Measurements from ENCODE around the gene HDHD5. TPM values are rescaled to one million over a fixed set of nuclear protein-coding genes. Genes with fewer than 3 reads are reported as not detected.

The HDHD5 gene
- total RNA-seq, 4 donors from 2014 or later = 36.8 to 50.4 (median 39.7) TPM

GRCh38 chr22:17143101-17143500 is 16.0 kb downstream of the HDHD5 start:
- TF ChIP-seq POLR2A (IDR thresholded peaks at IDR 0.05) (no peak), CTCF (IDR thresholded peaks at IDR 0.05) (no peak)
- intact Hi-C loops (cut with DNase I; ENCODE audit: low total_unique reads) = loop anchor here (10.0 kb wide), 1 partner anchor 48 kb away; no protein-coding TSS in a partner anchor
- H3K4me3 ChIP-seq (ENCODE audit: low read depth, poor library complexity, severe bottlenecking) = no peak overlapping the region
- peak in 1 of 2 donors; percentile 75 for DNase-seq (ENCODE audit: low spot score in 2 of 2)
- WGBS, 2 donors = 95 to 96% methylated on average over 9 of the region's 9 CpGs

GRCh38 chr22:17140826-17141766 is 18.0 kb downstream of the HDHD5 start:
- intact Hi-C loops (cut with DNase I; ENCODE audit: low total_unique reads) = loop anchor here (10.0 kb wide), 1 partner anchor 46 kb away; no protein-coding TSS in a partner anchor
- no peak for TF ChIP-seq CTCF (IDR thresholded peaks at IDR 0.05)
- TF ChIP-seq POLR2A (IDR thresholded peaks at IDR 0.05) = no peak
- 94 to 98% methylated on average over 5 to 7 of the region's 9 CpGs for WGBS, 2 donors
- peak in 1 of 2 donors; percentile 64 for DNase-seq (ENCODE audit: low spot score in 2 of 2)
- H3K4me3 ChIP-seq (ENCODE audit: low read depth, poor library complexity, severe bottlenecking) = no peak overlapping the region

- H3K4me3 ChIP-seq (ENCODE audit: low read depth, poor library complexity, severe bottlenecking) = no peak overlapping the region
- TF ChIP-seq POLR2A (IDR thresholded peaks at IDR 0.05) = no peak
- TF ChIP-seq CTCF (IDR thresholded peaks at IDR 0.05) = no peak
- intact Hi-C loops (cut with DNase I; ENCODE audit: low total_unique reads) = loop anchor here (10.0 kb wide), 1 partner anchor 45 kb away; no protein-coding TSS in a partner anchor
- WGBS, 2 donors = 75 to 89% methylated on average over 8 of the region's 8 CpGs
- DNase-seq (ENCODE audit: low spot score in 2 of 2) = peak in 1 of 2 donors; percentile 50
Observed at GRCh38 chr22:17140022-17140421, 19.1 kb downstream of the HDHD5 start.

- peak in 1 of 2 donors; percentile 56 for DNase-seq (ENCODE audit: low spot score in 2 of 2)
- H3K4me3 ChIP-seq (ENCODE audit: low read depth, poor library complexity, severe bottlenecking) = no peak overlapping the region
- TF ChIP-seq CTCF (IDR thresholded peaks at IDR 0.05) = no peak
- no peak for TF ChIP-seq POLR2A (IDR thresholded peaks at IDR 0.05)
- WGBS, 2 donors = 81 to 85% methylated on average over 11 of the region's 11 CpGs
- intact Hi-C loops (cut with DNase I; ENCODE audit: low total_unique reads) = no loop called here
Observed at GRCh38 chr22:17138513-17138912, 20.6 kb downstream of the HDHD5 start.

- TF ChIP-seq POLR2A (IDR thresholded peaks at IDR 0.05) (no peak), CTCF (IDR thresholded peaks at IDR 0.05) (no peak)
- intact Hi-C loops (cut with DNase I; ENCODE audit: low total_unique reads) = no loop called here
Observed at GRCh38 chr22:17137861-17138425, 21.1 kb downstream of the HDHD5 start.

More at GRCh38 chr22:17137861-17138425, 21.1 kb downstream of the HDHD5 start:
- 92 to 94% methylated on average over 14 to 17 of the region's 17 CpGs for WGBS, 2 donors
- H3K4me3 ChIP-seq (ENCODE audit: low read depth, poor library complexity, severe bottlenecking) = no peak overlapping the region
- DNase-seq (ENCODE audit: low spot score in 2 of 2) = peak in 1 of 2 donors; percentile 64
